ENCODE measurements around the gene HIVEP3.

HIVEP3 gene

DNA sequence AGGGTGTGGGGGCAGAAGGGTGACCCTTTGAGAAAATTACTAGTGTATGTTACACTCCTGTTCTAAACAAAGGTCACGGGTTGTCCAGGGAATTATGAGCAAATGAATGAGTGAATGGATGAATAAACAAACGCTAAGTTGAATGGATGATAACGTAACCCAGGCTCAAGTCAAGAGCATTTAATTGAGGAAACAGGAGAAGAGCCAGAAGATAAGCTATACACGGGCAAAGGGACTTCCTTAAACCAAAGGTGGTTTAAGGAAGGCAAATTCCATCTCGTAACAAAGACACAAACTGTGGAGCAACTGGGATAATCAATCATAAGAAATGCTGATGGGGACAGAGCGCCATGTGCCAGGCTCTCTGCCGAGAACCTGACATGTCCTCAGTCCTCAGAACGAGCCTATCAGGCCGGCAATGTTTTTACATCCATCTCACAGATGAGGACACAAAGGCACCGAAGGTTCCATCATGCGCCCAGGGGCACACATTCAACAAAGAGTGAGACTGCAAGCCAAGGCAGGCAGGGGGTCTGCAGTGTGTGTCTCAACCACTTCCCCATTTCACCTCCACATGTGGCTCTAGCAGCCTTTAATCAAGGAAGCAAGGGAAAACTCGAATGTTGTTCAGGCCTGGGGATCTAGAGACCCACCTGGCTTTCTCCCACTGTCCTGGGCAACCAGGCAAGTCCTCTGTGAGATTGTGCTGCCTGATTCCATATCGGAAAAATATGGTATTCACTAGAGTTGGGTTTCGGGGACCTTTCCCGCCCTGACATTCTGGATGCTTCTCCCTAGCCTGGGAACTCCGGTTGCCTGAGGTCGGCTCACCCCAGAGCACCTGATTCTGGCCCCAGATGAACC, 307.4 kb downstream of the HIVEP3 start:
- DNase-seq, result no peak

DNA sequence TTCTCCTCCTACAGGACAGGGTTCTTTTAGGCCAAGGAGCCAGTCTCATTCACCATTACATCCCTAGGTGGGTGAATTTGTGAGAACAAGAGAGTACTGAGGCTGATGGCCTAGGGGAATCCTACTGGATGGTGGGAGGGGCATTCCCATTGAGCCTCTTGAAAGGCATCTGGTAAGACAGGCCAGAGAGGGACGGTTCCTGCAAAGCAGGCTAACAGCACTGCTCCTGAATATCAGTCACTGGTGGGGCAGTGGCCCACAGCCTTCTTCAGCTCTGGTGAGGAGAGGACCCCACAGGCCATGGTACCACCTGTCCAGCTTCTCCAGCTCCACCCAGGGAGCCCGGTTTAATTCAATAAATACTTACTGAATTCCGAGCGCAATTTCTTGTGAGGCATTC, 308.4 kb downstream of the HIVEP3 start:
- no peak for DNase-seq

DNA sequence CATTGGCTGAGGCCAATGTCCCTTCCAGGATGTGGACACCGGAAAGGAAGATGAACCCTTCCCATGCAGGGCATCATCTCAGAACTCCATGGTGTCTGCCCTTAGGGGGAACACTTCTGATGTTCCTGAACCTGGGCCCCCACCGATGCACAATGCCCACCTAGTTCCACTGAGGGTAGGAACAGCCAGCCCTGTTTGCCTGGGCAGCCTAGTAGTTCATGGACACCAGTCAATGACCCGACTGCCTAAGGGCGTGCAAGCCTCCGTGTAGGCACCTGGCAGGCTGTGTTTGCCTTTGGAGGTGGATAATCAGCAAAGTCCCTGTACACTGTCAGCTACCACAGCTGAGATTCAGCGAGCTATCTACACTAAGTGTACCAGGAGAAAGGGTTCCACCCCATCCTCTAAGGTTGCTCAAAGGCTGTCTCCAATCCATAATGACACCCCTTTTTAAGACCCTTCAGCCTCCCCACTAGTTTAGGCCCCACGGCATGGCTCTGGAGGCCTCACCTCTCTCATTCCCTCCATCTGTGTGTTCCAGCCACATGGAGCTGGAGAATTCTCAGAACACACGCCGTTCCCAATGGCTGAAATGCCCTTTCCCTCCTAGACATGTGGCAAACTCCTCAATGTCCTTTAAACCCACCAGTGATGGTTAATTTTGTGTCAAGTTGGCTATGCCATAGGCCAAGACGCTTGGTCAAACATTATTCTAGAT, 309.4 kb downstream of the HIVEP3 start:
- DNase-seq, result no peak

DNA sequence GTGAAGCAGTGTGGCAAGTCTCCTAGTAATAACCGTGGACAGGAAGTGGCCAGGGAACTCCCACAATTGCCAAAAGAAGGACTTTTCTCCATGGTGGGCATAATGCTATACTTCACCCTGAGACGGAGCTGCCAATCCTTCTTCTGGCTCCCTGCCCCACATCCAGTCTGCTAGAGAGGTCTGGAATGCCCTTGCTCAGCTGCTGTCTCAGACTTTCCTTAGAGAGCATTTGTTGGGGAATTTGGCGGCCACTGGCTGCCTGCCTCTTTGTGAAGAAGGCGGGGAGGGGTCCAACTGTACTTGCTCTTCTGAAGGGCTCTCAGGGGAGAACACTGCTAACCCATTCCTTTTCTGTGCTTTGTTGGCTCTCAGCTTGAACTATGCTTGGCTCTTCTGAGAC, 310.5 kb downstream of the HIVEP3 start:
- no peak for DNase-seq

DNA sequence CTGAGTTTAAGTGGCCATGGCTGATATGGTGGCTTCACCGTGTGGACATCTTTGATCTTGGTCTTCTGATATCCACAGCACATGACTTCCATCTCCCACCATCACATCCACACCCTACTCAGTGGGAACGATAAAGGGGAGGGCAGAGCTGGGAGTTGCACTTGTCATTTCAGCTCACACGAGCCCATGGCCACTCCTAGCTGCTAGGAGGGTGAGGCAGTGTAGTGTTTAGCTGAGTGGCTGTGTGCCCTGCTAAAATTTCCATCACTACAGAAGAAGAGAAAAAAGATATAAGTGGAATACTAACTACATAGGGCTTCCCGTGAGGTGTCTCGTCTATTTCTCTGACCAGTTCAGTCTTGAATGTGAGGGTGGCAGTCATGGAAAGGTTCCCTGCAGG, 310.9 kb downstream of the HIVEP3 start:
- no peak for DNase-seq

DNA sequence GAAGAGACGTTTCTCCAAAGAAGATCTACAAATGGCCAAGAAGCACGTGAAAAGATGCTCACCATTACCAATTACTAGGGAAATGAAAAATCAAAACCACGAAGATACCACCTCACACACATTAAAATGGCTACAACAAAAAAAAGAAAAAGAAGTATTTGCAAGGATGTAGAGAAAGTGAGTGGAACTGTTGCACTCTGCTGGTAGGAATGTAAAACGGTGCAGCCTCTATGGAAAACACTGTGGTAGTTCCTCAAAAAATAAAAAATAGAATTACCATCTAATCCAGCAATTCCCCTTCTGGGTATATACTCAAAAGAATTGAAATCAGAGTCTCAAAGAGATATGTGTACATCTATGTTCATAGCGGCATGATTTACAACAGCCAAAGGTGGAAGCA, 318.8 kb downstream of the HIVEP3 start:
- DNase-seq, result no peak

DNA sequence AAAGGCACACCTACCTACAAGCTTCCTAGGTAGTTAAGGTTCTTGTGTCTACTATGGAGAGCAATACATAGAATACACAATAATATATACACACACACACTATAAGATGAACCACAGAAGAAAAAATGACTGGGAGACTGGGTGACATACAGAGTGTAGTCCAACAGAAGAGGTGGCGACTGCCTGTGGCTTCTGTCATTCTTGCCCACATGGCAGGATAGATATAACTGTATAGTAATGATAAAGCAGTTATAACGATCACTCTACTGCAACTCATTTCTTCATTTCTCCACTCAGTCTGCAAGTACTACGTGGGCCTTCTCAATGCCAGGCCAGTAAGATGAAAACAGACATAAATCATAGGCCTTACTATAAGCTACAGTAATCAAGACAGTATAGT, 320.4 kb downstream of the HIVEP3 start:
- no peak for DNase-seq

DNA sequence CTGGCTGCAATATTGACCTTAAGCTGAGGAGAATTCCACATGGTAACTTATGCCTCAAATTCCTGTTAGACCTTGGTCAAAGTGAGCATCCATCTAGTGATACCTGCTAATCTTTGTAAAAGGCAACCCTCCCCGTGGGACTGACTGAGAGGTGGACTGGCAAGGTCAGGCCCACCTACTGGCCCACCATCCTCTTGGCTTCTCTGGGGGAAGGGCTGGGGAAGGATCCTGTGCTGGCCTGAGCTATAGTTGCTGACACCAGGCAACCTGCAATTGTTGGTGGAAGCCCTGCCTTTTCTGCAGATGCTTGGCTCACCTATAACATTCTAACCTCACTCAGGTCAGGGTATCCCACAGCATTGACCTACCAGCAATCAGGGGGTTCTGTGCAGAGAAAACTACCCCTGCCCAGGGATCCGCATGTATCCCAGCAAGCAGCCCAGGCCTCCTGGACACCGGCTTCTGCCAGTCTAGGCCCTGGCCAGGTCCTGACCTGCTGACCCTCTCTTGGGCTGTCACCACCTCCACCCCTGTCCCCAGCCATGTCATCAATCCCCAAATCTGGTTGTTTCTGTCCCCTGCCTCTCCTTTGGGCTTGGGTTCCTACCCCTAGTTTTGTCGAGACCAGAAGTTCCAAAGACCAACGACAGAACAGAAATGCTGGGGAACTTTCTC, 326.1 kb downstream of the HIVEP3 start:
- DNase-seq, result no peak

DNA sequence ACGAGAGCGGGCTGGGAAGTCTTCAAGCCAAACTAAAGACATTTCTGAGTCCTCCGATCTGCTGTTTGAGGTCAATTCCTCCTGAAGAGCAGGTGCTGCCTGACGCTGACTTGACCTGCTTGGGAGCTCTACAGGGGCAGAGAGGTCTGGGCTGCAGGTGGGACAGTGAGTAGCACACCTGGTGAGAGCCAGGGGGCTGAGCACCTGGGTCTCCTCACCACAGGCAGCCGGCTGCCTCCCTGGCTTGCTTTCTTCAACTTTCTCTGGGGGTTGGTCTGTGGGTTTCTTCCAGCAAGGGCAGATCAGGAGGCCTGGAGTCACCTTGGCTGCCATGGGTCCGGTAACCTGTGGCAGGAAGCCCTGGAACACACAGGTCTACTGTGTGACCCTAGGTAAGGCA, 326.8 kb downstream of the HIVEP3 start:
- no peak for DNase-seq

DNA sequence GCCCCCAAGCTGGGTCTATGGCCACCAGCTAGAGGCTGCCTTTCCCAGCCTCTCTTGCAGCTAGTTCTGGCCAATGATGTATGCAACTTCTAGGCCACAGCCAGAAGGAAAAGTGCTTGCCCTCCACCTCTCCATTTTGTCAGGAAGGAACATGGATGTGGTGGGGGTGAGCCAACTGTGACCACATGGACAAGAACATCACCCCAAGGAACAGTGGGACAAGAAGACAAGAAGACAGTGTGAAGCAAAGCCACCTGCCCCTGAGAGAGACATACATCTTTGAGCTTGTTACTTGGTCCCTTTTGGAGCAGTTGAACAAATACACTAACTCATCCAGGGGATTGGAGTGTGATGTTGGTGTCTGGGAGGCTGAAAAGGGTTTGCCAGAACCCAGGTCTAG, 328.4 kb downstream of the HIVEP3 start:
- no peak for DNase-seq

DNA sequence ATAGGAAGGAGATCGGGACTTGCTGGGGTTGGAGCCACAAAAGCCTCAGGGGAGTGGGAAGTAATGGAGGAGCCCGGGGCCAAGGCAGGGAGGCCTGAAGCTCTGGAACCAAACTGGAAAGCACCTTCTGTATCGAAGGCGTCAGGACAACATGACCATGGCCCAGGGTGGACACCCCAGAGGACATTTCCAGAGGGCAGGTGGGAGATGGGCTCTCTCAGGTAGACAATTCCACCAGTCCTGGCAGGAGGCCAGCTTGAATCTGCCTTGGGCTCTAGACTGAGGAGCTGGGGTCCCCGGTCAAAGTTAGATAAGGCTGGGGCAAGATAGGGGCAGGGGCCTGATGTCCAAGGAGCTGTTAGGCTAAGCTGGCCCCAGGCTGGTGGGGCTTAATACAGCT, 329.3 kb downstream of the HIVEP3 start:
- DNase-seq, result no peak

DNA sequence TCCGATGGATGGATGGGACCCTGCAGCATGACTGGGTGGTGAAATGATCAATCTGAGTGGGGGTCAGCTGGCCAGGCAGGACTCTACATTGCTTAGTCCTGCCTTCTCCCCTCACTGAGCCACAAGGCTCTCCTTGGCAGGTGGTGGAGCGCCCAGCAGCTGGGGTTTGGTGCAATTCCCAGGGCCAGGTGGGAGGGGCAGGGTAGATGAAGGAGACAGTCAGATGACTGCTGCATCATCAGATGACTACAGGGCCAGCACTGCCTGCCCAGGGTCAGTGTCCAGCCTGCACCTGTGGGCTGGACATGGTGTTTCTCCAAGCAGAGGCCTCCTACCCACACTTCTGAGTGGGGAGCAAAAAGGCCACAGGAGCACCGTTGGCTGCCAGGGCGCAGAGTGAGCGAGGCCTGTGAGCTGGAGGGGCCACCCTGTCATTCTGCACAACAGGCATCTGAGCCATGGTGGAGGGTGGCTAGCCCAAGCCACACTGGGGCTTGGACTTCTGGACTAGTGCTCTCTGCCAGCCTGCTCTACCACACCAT, 330.3 kb downstream of the HIVEP3 start:
- no peak for DNase-seq

DNA sequence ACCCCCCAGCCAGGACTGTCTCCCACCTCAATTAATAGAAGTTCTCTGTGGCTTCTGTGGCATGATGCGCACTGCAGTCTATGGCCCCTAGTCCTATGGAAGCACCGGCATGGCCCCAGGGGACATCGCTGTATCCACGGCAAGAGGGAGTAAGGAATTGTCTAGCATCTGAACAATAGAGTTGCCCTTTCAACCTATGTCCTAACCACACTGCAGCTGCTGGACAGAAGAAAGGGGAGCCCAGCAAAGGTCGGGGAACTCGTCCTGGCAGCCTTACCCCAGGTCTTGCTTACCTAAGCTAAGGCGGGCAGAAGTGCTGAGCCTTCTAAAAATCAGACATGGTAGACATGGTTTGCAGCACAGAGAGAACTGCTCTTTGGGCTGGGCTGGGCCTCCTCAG, 330.9 kb downstream of the HIVEP3 start:
- no peak for DNase-seq

DNA sequence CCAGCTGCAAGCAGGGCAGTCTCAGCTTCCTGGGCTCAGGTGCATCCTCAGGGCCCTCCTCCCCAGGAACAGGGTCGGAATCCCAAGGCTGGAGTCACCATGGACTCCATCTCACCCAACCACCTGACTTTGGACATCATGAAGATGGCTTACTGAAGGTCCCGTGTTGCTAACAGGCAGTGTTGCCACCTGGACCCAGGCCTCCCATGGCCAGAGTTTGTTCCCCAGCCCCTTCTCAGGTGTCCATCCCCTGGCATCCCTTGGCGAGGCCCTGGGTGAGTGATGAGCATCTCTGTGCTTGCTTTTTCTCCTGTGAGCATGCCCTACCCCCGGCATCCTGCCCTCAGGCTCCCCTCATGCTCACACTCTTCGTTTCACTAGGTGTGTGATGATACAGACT, 332.5 kb downstream of the HIVEP3 start:
- DNase-seq, result no peak

DNA sequence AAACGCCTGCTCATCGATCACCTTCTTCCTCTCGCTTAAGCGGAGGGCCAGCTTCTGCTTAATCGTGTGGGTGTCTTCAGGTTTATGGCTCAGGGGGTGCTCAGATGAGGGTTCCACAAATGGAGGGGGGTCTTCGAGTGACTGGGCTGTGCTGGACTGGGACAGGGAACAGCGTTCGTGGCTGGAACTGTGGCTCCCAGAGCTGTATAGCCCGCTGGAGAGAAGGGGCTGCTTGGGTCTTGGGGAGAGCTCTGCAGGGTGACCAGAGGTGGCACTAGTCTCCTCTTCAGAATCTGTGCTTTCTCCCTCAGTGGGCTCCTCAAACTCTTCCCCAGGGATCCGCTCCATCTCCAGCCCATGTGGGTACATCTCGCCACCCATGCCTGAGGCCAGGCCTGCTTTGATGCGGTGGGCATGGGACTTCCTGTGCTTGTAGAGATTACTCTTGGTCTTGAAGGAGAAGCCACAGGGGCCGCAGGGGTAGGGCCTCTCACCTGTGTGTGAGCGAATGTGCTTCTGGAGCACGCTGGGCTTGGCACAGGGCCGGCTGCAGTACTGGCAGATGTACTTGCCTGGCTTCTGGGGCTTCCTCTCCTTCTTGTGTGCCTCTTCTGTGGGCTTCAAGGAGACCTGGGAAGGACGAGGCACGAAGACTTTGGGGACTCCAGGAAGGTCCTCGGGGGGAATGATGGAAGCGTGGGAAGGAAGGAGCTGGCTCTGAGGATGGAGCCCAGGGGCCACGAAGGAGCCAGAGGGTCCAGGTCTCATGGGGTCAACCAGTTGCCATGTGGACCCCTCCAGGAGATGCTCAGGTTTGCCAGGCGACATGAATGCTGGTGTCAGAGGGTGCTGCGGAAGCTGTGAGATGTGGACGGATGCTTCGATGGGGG, 334.8 kb downstream of the HIVEP3 start:
- DNase-seq, result no peak

DNA sequence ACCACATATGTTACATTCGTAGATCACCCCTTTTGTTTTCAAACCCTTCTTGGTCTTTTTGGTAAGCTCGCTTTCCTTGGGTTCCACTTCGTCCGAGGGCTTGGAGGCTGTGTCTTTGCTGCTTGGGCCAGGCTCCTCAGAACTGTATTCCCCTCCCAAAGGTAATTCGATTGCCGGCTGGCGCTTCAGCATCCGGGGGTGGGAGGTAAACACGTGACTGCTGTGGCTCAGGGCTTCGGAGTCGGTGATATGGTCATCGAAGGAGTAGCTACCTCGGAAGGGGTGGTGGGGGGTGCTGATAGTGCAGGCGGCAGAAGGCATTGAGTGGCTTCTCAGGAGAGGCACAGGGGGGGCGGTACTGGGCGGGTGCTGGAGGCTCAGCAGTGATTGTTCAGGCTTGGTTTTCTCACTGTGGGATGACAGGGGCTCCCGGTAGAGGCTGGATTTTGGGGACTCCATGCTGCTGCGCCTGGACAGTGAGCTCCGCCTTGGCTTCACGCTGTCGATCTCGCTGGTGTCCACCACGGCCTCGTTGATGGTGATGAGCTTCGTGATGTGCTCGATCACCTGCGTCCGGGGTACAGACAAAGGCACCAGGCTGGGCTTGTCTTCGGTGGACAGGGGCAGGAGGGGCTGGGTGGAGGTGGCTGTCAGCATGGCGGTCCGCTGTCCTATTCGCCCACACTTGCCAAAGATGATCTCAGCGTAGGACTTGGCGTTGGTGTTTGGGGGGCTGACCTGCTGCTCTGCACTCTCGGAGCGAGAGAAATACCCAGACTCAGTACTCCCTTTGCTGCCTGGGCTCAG, 335.7 kb downstream of the HIVEP3 start:
- DNase-seq, result no peak

DNA sequence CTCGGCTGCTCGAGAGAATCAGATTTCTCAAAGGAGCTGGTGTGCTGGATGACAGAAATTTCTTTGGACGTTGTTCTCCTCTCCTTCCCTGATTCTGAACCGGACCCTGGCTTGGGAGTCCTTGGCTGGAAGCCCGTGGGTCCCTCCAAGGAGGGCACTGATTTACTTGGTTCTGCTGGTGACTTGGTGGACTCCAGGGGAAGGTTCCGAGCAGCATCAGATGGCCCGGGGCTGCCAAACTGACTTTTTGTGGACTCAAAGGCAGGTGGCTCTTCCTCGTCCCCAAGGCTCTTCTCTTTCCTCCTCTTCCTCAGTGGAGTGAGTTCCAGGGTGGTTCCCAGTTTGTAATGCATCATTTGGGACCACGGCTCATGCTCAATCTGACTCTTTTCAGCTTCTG, 336.4 kb downstream of the HIVEP3 start:
- no peak for DNase-seq

DNA sequence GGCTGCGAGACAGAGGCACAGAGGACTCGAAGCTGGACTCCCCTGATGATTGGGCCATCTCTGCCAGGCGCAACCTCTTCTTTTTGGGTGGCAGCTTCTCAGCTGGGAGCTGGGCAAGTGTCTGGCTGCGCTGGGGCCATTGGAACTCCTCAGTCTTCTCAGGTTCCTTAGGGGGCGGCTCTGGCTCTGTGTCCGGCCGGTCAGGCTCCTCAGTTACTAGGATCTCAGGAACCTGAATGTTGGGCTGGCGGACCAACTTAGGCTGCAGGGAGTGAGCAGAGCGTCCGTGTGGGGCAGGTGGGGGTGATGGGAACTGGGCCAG, 336.8 kb downstream of the HIVEP3 start:
- DNase-seq, result no peak

DNA sequence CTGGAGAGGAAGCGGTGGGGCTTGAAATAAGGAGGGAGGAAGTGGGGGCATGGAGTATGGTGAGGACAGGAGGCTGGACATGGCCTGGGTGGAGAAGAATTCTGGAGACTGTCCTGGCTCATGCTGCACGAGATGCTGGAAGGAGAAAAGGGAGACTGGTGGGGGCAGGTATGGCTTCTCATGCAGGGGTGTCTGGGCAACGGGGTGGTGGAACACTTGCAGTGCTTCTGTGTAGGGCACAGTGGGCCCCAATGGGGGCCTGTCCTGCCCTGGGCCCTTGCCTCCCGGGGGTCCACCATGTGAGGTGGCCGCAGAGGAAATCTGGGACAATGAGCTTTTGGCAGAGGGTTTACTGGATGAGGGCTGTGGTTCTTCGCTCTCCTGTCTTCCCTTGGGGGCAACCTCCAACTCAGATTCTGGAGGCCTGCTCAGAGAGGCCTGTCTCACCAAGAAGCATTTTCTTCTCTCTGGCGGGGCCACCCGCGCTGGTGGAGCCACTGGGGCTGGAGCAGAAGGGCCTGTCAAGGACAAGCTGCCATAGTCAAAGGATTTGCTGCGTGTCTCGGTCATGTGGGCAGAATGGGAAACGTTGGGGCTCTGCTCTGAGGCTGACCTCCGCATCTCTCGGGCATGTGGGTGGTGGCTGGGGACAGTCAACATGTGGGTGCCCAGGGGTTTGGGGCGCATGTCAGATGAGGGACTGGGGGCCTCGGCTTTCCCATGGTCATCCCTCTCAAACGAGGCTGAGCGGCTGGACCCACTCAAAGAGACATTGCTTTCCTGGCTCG, 337.3 kb downstream of the HIVEP3 start:
- no peak for DNase-seq

DNA sequence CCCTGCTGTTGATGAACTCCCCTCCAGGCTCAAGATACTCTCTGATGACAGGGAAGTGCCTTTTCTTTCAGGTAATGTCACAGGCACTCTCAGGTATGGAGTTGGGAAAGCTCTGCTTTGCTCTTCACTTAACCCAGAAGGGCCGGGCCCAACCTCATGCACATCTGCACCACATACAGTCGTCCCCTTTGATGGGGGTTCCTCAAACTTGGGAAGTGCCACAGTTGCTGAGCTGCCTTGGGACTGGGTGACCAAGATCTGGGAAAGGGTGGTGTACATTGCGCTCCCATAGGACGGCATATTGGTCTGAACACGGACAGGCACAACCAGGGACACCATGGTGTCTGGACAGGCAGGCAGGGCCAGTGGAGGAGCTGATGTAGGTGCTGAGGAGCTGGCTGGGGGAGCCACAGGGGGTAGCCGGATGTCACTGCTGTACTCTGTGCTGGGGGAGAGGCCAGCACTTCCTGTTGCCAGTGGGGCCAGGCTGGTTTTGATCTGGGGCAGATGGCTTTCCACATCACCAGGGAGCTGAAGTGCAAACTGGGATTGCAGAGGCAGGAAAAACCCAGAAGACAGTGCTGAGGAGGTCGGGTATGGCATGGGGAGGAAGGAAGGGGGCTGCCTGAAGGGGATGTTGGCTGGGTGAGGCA, 338.1 kb downstream of the HIVEP3 start:
- DNase-seq, result no peak
